Osteocyte (in vitro differentiated cells): ENCODE results near the gene CNR2. TPM values are rescaled to one million over a fixed set of nuclear protein-coding genes. Genes with fewer than 3 reads are reported as not detected.

ENCODE experiments used
- DNase-seq: peaks from one replicate; pipeline ENCODE4 v3.0.0; 2021; ENCODE audit warnings: mixed read lengths; ENCODE audit not compliant: unreplicated experiment; ENCODE audit errors: extremely low spot score
- H3K27ac Mint-ChIP-seq: one replicate; pipeline ENCODE4 v1.8.0; 2021; ENCODE audit warnings: mild to moderate bottlenecking, mixed read lengths; ENCODE audit not compliant: unreplicated experiment
- H3K27me3 Mint-ChIP-seq: one replicate; pipeline ENCODE4 v1.8.0; 2021; ENCODE audit warnings: mixed read lengths; ENCODE audit not compliant: unreplicated experiment
- H3K36me3 Mint-ChIP-seq: one replicate; pipeline ENCODE4 v1.8.0; 2021; ENCODE audit warnings: mixed read lengths; ENCODE audit not compliant: unreplicated experiment
- H3K4me1 Mint-ChIP-seq: one replicate; pipeline ENCODE4 v1.8.0; 2021; ENCODE audit warnings: mixed read lengths; ENCODE audit not compliant: unreplicated experiment
- H3K4me3 Mint-ChIP-seq: one replicate; pipeline ENCODE4 v1.8.0; 2021; ENCODE audit warnings: mild to moderate bottlenecking, moderate library complexity, mixed read lengths; ENCODE audit not compliant: unreplicated experiment
- H3K9me3 Mint-ChIP-seq: one replicate; pipeline ENCODE4 v1.8.0; 2021; ENCODE audit warnings: mixed read lengths; ENCODE audit not compliant: unreplicated experiment
- total RNA-seq: library from RNA; stranded (reverse); gene quantifications from 2 replicates; pipeline ENCODE4 v1.2.1, GENCODE V29; 2021
- TF ChIP-seq, protein P1 (sequence below): fragments of 200-600 bp; sonication (generic); IDR thresholded peaks from 2 replicates; pipeline ENCODE4 v1.5.0; 2021; ENCODE audit warnings: antibody characterized with exemption, mild to moderate bottlenecking, moderate library complexity

CNR2 gene
- total RNA-seq, 1 donor from 2014 or later: not detected

- DNase-seq: no peak
- Mint-ChIP-seq H3K36me3 (no peaks in the 10 kb centered on the region), H3K4me1 (no peaks in the 10 kb centered on the region), H3K4me3 (no peak overlapping the region), H3K27ac (no peak overlapping the region), H3K9me3 (no peaks in the 10 kb centered on the region), H3K27me3 (peaks cover 15% of the 10 kb centered on the region)
- TF ChIP-seq, protein P1, sequence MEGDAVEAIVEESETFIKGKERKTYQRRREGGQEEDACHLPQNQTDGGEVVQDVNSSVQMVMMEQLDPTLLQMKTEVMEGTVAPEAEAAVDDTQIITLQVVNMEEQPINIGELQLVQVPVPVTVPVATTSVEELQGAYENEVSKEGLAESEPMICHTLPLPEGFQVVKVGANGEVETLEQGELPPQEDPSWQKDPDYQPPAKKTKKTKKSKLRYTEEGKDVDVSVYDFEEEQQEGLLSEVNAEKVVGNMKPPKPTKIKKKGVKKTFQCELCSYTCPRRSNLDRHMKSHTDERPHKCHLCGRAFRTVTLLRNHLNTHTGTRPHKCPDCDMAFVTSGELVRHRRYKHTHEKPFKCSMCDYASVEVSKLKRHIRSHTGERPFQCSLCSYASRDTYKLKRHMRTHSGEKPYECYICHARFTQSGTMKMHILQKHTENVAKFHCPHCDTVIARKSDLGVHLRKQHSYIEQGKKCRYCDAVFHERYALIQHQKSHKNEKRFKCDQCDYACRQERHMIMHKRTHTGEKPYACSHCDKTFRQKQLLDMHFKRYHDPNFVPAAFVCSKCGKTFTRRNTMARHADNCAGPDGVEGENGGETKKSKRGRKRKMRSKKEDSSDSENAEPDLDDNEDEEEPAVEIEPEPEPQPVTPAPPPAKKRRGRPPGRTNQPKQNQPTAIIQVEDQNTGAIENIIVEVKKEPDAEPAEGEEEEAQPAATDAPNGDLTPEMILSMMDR: no peak
Measured at GRCh38 chr1:23924601-23925000, 11.4 kb upstream of the CNR2 start.

- H3K4me3 Mint-ChIP-seq: no peak overlapping the region
- no peaks in the 10 kb centered on the region for H3K9me3 Mint-ChIP-seq
- TF ChIP-seq, protein P1: no peak
- no peaks in the 10 kb centered on the region for H3K36me3 Mint-ChIP-seq
- H3K27me3 Mint-ChIP-seq: peaks cover 12% of the 10 kb centered on the region
- H3K4me1 Mint-ChIP-seq: no peaks in the 10 kb centered on the region
- DNase-seq: no peak
- H3K27ac Mint-ChIP-seq: no peak overlapping the region
Measured at GRCh38 chr1:23923592-23924499, 10.7 kb upstream of the CNR2 start.

- no peaks in the 10 kb centered on the region for H3K4me1 Mint-ChIP-seq
Measured at GRCh38 chr1:23922321-23922943, 9.3 kb upstream of the CNR2 start.

GRCh38 chr1:23916209-23917131 is 3.3 kb upstream of the CNR2 start:
- Mint-ChIP-seq H3K27ac (no peak overlapping the region), H3K9me3 (no peaks in the 10 kb centered on the region), H3K4me1 (no peaks in the 10 kb centered on the region), H3K27me3 (peaks cover 4% of the 10 kb centered on the region), H3K4me3 (no peak overlapping the region), H3K36me3 (no peaks in the 10 kb centered on the region)
- DNase-seq: no peak
- TF ChIP-seq, protein P1: peak; percentile 55

More at GRCh38 chr1:23922321-23922943, 9.3 kb upstream of the CNR2 start:
- Mint-ChIP-seq H3K9me3 (no peaks in the 10 kb centered on the region), H3K27me3 (peaks cover 8% of the 10 kb centered on the region), H3K36me3 (no peaks in the 10 kb centered on the region), H3K27ac (no peak overlapping the region), H3K4me3 (no peak overlapping the region)
- TF ChIP-seq, protein P1: no peak
- no peak for DNase-seq
